Measurements from ENCODE around the gene OR2T8.

Gene OR2T8

DNA sequence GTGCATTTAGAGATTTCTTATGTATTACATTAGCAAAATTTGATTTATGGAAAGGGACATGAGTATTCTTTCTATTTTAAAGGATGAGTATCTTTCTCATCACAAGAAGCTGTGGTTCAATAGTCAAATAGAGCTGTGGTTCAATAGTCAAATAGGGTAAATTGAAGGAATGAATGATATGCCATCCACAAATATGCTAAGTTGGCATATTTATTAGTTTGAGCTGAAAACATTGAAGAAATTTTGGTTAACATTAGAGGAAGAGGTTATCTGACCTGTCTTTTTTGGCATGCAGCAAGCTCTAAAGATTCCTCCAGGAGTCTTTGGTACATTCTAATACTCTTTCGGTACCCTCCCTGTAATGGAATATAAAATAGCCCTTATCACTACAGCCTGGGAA, 33.4 kb downstream of the OR2T8 start:
- H3K27ac ChIP-seq, result no peak overlapping the region
- TF ChIP-seq, protein P1, sequence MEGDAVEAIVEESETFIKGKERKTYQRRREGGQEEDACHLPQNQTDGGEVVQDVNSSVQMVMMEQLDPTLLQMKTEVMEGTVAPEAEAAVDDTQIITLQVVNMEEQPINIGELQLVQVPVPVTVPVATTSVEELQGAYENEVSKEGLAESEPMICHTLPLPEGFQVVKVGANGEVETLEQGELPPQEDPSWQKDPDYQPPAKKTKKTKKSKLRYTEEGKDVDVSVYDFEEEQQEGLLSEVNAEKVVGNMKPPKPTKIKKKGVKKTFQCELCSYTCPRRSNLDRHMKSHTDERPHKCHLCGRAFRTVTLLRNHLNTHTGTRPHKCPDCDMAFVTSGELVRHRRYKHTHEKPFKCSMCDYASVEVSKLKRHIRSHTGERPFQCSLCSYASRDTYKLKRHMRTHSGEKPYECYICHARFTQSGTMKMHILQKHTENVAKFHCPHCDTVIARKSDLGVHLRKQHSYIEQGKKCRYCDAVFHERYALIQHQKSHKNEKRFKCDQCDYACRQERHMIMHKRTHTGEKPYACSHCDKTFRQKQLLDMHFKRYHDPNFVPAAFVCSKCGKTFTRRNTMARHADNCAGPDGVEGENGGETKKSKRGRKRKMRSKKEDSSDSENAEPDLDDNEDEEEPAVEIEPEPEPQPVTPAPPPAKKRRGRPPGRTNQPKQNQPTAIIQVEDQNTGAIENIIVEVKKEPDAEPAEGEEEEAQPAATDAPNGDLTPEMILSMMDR (conservative IDR thresholded peaks at IDR 0.05), result no peak
- no peak for TF ChIP-seq ZFX (IDR thresholded peaks at IDR 0.05)

DNA sequence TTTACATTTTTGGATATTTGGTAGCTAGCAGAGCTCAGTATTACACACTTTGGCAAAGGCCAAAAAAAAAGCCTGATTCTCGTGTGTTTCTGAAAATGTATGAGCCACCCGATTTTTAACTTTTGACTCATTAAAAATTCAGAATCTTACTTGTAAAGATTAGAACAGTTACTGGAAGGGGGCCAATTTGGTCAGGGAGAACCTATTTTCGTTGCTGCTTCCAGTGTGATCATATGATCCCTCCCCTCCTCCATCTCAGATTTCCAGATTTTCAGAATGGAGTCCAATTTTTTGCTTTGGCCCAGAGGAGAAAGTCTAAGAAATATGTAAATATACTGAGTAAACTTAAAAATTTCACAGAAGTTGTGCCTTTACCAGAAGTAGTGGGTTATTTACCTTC, 41.7 kb downstream of the OR2T8 start:
- no peak overlapping the region for H3K27ac ChIP-seq
- TF ChIP-seq, protein P1 (conservative IDR thresholded peaks at IDR 0.05), result no peak
- TF ChIP-seq ZFX (IDR thresholded peaks at IDR 0.05), result no peak

DNA sequence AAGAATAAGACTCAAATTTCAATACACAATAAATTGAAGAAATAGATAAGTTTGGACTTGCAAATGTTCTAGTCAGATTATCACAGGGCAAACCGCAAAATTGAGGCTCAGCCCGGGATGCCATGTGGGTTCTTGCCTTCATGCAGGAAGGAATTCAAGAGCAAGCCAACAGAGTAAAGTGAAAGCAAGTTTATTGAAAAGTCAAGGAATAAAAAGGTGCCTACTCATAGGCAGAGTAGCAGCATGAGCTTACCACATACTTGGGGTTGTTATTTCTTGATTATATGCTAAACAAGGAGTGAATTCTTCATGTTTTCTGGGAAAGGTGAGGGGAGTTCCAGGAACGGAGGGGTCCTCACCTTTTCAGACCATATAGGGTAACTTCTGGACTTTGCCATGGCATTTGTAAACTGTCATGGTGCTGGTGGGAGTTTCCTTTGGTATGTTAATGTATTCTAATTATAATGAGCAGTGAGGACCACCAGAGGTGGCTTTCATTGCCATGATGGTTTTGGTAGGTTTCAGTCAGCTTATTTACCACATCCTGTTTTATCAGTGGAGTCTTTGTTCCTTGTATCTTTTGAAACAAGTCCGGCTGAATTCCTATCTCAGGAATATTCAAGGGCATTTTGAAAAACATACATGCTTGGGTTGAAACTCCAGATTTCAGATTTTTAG, 43.0 kb downstream of the OR2T8 start:
- TF ChIP-seq, protein P1 (conservative IDR thresholded peaks at IDR 0.05), result no peak
- no peak for TF ChIP-seq ZFX (IDR thresholded peaks at IDR 0.05)

DNA sequence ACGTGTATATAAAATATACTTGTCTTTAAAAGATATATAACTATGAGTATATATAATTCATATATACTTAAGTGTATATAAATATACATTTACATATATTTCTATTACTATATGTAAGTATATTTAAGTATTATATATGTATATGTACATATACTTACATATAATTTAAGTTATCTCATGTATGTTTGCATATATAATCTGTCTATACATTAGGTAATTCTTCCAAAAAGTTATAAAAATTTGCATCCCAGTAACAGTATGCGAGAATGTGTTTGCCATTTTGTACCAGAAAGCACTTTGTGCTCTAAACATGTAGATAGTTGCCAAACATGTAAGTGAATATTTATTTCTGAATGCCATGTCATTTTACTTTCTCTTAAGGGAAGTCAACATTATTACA, 44.9 kb downstream of the OR2T8 start, which contains the start of gene OR2AK2:
Gene OR2AK2, plus strand, starts transcription at position 301 of the 400 bp plus-strand sequence. CDS start 144 bp downstream, outside the sequence.
- TF ChIP-seq ZFX (IDR thresholded peaks at IDR 0.05), result no peak
- TF ChIP-seq, protein P1 (conservative IDR thresholded peaks at IDR 0.05), result no peak
- H3K27ac ChIP-seq, result no peak within 1 kb of the TSS

More for the DNA sequence above, 43.0 kb downstream of the OR2T8 start:
- no peak overlapping the region for H3K27ac ChIP-seq

DNA sequence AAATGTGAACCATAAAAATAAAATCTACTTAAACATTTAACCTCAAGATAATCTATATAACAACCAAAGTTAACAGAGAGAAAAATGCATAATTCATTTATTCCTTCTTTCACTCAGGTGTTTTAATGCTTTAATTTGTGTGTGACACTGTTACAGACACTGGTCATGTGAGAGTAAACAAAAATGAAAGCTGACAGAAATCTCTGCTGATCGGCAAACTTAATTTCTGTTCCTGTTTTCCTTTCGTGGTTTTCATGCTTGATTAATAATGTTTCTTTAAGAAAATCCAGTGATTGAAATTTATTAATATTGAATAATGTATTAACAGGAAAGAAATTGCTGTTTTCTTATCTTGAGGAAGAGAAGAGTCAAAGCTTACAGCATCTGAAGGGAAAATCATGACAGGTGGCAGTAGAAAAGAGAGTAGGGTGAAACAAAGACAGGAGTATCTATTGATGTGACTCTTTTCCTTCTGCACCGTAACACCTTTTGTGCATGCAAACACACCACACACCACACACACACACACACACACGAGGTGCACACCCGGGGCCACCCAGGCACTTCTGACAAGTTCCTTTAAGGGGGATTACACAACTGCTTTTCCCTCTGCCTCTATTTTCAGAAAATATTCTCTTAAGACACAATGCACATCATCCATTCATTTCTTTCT, 46.6 kb downstream of the OR2T8 start:
- no peak overlapping the region for H3K27ac ChIP-seq

More for the DNA sequence above, 46.6 kb downstream of the OR2T8 start:
- no peak for TF ChIP-seq ZFX (IDR thresholded peaks at IDR 0.05)
- TF ChIP-seq, protein P1 (conservative IDR thresholded peaks at IDR 0.05), result no peak

Data from C4-2B (cell line).